GM13977 (cell line): ENCODE results near the gene MASP2.
"Not testable (repeated sequence)": the region's sequence is repeated elsewhere in the genome, so short reads cannot be mapped to it uniquely, and the experiment has no call there.

ENCODE experiments used
- DNase-seq: peaks from one replicate; pipeline ENCODE4 v3.0.0; 2012; ENCODE audit warnings: low spot score
- CTCF ChIP-seq: IDR thresholded peaks from 2 replicates; pipeline ENCODE4 v1.5.1; 2012; ENCODE audit warnings: mild to moderate bottlenecking, control low read depth; ENCODE audit not compliant: insufficient read depth; ENCODE audit errors: extremely low read depth, missing control alignments
- in situ Hi-C: fragments of 300-500 bp; cut with MboI; formaldehyde crosslinking; loops from one replicate; pipeline ENCODE4 v1.12.0; 2022; ENCODE audit warnings: low sequenced_read_pairs, low pct_unique_long_range_greater_than_20kb, mixed read lengths, inconsistent platforms; ENCODE audit not compliant: unreplicated experiment

Gene MASP2

DNA sequence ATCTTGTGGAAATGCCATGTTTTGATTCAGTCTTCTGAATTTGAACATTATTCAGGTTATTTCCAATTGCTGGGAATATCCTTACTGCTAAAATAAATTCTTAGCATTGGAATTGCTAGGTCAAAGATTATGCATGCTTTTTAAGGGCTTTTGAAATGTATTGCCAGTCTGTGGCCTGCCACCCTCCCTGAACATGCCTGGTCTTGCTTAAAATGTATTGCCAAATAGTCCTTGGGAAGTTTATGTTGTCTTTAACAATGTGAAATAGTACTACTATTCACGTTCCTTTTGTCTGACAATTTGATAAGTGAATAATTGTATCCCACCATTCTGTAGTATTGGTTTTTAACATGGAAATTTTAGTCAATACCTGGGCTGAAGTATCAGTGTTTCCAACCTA lies 21.0 kb downstream of the MASP2 start:
- in situ Hi-C loops: loop anchor here (25.0 kb wide), 1 partner anchor 611 kb away; no protein-coding TSS in a partner anchor
- no peak for TF ChIP-seq CTCF
- no peak for DNase-seq

DNA sequence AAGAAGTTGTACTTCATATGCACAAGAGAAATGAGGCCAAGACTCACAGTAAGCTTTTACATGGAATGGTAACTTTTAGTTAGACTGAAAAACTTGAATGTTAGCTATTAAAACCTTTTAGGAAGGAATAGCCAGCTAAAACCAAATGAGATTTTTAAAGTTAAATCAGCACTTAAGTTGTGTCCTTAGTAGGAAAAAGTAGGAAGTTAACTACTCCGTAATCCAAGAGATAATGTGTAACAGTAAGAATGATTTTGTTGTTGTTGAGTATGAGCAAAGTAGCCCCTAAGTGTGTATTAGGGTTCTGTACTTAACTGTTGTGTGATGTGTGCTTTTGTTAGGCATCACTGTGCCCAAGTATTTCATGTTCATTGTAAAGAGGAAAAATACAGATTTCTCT lies 21.4 kb downstream of the MASP2 start:
- no peak for TF ChIP-seq CTCF
- in situ Hi-C loops: loop anchor here (25.0 kb wide), 1 partner anchor 612 kb away; no protein-coding TSS in a partner anchor
- no peak for DNase-seq

GRCh38 chr1:11024874-11025203 lies 22.2 kb downstream of the MASP2 start:
- in situ Hi-C loops: loop anchor here (25.0 kb wide), 1 partner anchor 612 kb away; no protein-coding TSS in a partner anchor
- no peak for TF ChIP-seq CTCF
- DNase-seq: no peak

GRCh38 chr1:11024154-11024873 lies 22.7 kb downstream of the MASP2 start:
- TF ChIP-seq CTCF: no peak
- in situ Hi-C loops: no loop called here
- DNase-seq: no peak

DNA sequence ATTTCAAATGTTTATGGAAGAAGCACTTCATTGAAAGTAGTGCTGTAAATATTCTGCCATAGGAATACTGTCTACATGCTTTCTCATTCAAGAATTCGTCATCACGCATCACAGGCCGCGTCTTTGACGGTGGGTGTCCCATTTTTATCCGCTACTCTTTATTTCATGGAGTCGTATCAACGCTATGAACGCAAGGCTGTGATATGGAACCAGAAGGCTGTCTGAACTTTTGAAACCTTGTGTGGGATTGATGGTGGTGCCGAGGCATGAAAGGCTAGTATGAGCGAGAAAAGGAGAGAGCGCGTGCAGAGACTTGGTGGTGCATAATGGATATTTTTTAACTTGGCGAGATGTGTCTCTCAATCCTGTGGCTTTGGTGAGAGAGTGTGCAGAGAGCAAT lies 23.8 kb downstream of the MASP2 start:
- no peak for TF ChIP-seq CTCF
- no peak for DNase-seq
- in situ Hi-C loops: no loop called here

DNA sequence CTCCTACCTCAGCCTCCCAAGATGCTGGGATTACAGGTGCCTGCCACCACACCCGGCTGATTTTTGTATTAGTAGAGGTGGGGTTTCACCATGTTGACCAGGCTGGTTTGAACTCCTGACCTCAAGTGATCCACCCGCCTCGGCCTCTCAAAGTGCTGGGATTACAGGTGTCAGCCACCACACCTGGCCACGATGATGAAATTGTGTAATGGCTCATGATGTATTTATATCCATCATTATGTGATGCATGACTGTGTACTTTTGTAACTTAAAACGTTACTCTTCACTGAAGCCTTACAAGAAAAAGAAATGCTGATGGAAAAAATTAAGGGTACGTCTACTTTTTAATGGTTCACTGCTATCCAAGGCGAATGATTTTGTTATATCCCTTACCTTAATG lies 27.1 kb downstream of the MASP2 start:
- TF ChIP-seq CTCF: no peak
- no peak for DNase-seq
- in situ Hi-C loops: no loop called here

- in situ Hi-C loops, DNase-seq: not testable (repeated sequence)
Observed at GRCh38 chr1:11019358-11019757, 27.7 kb downstream of the MASP2 start.
